ENCODE results near the gene AIFM3.

DNA sequence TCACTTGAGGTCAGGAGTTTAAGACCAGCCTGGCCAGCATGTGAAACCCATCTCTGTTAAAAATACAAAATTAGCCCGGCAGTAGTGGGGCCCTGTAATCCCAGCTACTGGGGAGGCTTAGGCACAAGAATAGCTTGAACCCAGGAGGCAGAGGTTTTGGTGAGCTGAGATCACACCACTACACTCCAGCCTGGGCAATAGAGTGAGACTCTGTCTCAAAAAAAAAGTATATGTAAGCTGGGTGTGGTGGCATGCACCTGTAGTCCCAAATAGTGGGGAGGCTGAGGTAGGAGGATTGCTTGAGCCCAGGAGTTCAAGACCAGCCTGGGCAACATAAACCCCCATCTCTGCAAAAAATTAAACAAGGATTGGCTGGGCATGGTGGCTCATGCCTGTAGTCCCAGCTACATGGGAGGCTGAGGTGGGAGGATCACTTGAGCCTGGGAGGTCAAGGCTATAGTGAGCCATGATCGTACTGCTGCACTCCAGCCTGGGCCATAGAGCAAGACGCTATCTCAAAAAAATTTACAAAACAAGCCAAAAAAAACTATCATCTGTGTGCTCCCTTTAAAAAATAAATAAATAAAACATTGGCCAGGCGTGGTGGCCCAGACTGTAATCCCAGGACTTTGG lies 39.0 kb upstream of the AIFM3 start:
- TF ChIP-seq, protein P1, sequence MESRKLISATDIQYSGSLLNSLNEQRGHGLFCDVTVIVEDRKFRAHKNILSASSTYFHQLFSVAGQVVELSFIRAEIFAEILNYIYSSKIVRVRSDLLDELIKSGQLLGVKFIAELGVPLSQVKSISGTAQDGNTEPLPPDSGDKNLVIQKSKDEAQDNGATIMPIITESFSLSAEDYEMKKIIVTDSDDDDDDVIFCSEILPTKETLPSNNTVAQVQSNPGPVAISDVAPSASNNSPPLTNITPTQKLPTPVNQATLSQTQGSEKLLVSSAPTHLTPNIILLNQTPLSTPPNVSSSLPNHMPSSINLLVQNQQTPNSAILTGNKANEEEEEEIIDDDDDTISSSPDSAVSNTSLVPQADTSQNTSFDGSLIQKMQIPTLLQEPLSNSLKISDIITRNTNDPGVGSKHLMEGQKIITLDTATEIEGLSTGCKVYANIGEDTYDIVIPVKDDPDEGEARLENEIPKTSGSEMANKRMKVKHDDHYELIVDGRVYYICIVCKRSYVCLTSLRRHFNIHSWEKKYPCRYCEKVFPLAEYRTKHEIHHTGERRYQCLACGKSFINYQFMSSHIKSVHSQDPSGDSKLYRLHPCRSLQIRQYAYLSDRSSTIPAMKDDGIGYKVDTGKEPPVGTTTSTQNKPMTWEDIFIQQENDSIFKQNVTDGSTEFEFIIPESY (IDR thresholded peaks at IDR 0.05; ENCODE audit: extremely low read depth, insufficient replicate concordance, low read length): no peak
- TF ChIP-seq, protein P2, sequence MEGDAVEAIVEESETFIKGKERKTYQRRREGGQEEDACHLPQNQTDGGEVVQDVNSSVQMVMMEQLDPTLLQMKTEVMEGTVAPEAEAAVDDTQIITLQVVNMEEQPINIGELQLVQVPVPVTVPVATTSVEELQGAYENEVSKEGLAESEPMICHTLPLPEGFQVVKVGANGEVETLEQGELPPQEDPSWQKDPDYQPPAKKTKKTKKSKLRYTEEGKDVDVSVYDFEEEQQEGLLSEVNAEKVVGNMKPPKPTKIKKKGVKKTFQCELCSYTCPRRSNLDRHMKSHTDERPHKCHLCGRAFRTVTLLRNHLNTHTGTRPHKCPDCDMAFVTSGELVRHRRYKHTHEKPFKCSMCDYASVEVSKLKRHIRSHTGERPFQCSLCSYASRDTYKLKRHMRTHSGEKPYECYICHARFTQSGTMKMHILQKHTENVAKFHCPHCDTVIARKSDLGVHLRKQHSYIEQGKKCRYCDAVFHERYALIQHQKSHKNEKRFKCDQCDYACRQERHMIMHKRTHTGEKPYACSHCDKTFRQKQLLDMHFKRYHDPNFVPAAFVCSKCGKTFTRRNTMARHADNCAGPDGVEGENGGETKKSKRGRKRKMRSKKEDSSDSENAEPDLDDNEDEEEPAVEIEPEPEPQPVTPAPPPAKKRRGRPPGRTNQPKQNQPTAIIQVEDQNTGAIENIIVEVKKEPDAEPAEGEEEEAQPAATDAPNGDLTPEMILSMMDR (IDR thresholded peaks at IDR 0.05 in 2 of 3, conservative IDR thresholded peaks at IDR 0.05 in 1 of 3; ENCODE audit: borderline replicate concordance in 1 of 3, insufficient read depth in 1 of 3, low read depth in 2 of 3, low read length in 2 of 3): no peak
- TF ChIP-seq POLR2A (IDR thresholded peaks at IDR 0.05; ENCODE audit: borderline replicate concordance, extremely low read depth, insufficient read depth, insufficient read length): no peak
